Activated naive CD4-positive, alpha-beta T cell treated with anti-CD3 and anti-CD28 coated beads, Interleukin-2, amount 10 ng/mL, durations not matched to agents 7 days and 5 days (primary cell): ENCODE measurements around the gene PNMA6E.

Experiments
- CTCF ChIA-PET: fragments of 350-600 bp; sonication (Branson Sonifier 250); formaldehyde crosslinking; loops from one replicate; lab custom pipeline; 2021; ENCODE audit warnings: antibody characterized with exemption; lab: Charles Lee
- DNase-seq: peaks from one replicate; pipeline ENCODE4 v3.0.0-alpha.2; 2020
- H3K27ac Mint-ChIP-seq: one replicate; pipeline ENCODE4 v1.8.0; 2021; ENCODE audit warnings: mild to moderate bottlenecking, moderate library complexity, mixed read lengths
- H3K27me3 Mint-ChIP-seq: one replicate; pipeline ENCODE4 v1.8.0; 2021; ENCODE audit warnings: mild to moderate bottlenecking, mixed read lengths
- H3K36me3 Mint-ChIP-seq: one replicate; pipeline ENCODE4 v1.8.0; 2021; ENCODE audit warnings: mixed read lengths
- H3K4me1 Mint-ChIP-seq: one replicate; pipeline ENCODE4 v1.8.0; 2021; ENCODE audit warnings: mixed read lengths
- H3K4me3 Mint-ChIP-seq: one replicate; pipeline ENCODE4 v1.8.0; 2021; ENCODE audit warnings: mild to moderate bottlenecking, moderate library complexity, mixed read lengths
- H3K9me3 Mint-ChIP-seq: one replicate; pipeline ENCODE4 v1.8.0; 2021; ENCODE audit warnings: mixed read lengths

The PNMA6E gene

DNA sequence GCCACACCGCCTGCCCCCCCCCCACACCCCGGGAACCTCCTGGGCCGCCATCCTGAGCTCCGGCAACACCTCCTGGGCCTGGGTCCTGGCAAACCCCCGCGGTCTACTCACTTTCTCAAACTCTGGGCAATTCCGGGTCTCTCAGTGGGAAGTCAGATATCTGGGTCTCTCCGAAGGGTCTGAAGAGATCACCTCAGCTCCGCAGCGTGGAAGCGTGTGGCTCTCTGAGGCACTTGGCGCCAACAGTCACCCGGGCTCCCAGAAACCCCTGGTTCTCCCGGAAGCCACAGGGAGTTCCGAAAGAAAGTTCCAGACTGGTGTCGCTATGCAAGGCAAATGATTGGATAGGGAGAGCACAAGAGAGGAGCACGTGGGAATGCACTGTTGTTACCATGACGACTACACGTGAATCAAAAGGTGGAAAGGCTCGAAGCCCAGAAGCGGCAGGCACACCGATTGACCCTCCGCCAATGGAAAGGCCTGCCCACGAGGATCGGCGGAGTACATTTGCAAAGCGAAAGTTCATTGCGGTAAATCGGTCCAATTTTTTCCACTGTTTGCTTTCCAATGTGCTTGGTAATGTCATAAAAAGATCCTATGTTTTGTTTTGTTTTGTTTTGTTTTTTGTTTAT, at the start of gene PNMA6E:
Gene PNMA6E, minus strand, starts transcription at position 218 of the 632 bp plus-strand sequence. CDS start 2,501 bp downstream, outside the sequence.
- CTCF ChIA-PET, result no interaction called here

GRCh38 chrX:153450949-153451277, 49.8 kb upstream of the PNMA6E start:
- Mint-ChIP-seq H3K27ac (peak overlapping the region; percentile 14), H3K36me3 (no peaks in the 10 kb centered on the region), H3K4me1 (no peaks in the 10 kb centered on the region), H3K27me3 (no peaks in the 10 kb centered on the region), H3K9me3 (no peaks in the 10 kb centered on the region), H3K4me3 (no peak overlapping the region)
- CTCF ChIA-PET, result no interaction called here
- DNase-seq, result no peak

More for the DNA sequence above, at the start of gene PNMA6E:
- peaks cover 14% of the 10 kb centered on the region for H3K27me3 Mint-ChIP-seq
- no peaks in the 10 kb centered on the region for H3K36me3 Mint-ChIP-seq
- H3K27ac Mint-ChIP-seq, result no peak within 1 kb of the TSS
- no peaks in the 10 kb centered on the region for H3K9me3 Mint-ChIP-seq
- DNase-seq, result no peak
- peaks cover 2% of the 10 kb centered on the region for H3K4me1 Mint-ChIP-seq
- H3K4me3 Mint-ChIP-seq, result no peak within 1 kb of the TSS

DNA sequence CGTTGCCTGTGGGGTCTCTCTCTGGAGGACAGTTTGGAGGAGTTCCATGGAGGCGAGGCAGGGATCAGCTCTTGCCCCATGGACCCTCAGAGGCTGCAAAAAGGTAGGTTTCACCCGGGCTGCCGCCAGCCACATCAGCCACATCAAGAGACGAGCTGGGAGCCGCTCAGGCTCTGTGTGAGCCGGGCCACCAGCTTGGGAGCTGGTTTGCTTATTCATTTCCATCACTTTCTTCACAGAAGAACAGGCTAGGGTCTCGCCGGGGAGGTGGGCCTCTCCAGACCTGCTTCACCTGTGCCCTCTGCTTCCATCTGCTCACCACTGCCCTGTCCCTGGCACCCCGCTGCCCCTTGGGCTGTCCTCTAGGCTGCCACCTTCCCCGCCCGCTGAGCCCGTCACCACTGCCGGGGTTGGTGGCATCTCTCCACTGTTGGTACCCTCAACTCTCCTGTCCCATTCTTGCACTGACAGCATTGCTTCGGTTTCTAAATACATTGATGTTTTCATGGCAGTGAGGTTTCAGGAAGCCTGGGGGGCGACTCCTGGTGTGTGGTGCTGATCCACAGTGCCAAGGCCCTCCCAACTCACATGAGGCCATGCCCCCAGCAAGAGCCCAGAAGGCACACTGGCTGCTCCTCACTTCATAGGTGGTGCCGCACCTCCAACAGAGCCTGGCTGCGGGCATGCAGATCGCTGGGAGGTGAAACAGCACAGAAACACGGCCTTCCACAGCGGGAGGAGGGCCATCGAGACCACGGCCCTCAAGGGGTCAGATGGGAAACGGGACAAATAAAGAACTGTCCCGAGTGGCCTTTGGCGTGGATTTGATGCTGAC, 49.2 kb upstream of the PNMA6E start:
- CTCF ChIA-PET, result no interaction called here
- H3K4me1 Mint-ChIP-seq, result no peaks in the 10 kb centered on the region
- no peak overlapping the region for H3K27ac Mint-ChIP-seq
- H3K36me3 Mint-ChIP-seq, result no peaks in the 10 kb centered on the region
- H3K27me3 Mint-ChIP-seq, result no peaks in the 10 kb centered on the region
- H3K9me3 Mint-ChIP-seq, result no peaks in the 10 kb centered on the region
- no peak overlapping the region for H3K4me3 Mint-ChIP-seq
- no peak for DNase-seq

- DNase-seq, result no peak
- no peak overlapping the region for H3K4me3 Mint-ChIP-seq
- CTCF ChIA-PET, result no interaction called here
- no peaks in the 10 kb centered on the region for H3K27me3 Mint-ChIP-seq
- no peaks in the 10 kb centered on the region for H3K4me1 Mint-ChIP-seq
- H3K27ac Mint-ChIP-seq, result no peak overlapping the region
- no peaks in the 10 kb centered on the region for H3K9me3 Mint-ChIP-seq
- H3K36me3 Mint-ChIP-seq, result no peaks in the 10 kb centered on the region
Measured at GRCh38 chrX:153449368-153450113, 48.4 kb upstream of the PNMA6E start.

DNA sequence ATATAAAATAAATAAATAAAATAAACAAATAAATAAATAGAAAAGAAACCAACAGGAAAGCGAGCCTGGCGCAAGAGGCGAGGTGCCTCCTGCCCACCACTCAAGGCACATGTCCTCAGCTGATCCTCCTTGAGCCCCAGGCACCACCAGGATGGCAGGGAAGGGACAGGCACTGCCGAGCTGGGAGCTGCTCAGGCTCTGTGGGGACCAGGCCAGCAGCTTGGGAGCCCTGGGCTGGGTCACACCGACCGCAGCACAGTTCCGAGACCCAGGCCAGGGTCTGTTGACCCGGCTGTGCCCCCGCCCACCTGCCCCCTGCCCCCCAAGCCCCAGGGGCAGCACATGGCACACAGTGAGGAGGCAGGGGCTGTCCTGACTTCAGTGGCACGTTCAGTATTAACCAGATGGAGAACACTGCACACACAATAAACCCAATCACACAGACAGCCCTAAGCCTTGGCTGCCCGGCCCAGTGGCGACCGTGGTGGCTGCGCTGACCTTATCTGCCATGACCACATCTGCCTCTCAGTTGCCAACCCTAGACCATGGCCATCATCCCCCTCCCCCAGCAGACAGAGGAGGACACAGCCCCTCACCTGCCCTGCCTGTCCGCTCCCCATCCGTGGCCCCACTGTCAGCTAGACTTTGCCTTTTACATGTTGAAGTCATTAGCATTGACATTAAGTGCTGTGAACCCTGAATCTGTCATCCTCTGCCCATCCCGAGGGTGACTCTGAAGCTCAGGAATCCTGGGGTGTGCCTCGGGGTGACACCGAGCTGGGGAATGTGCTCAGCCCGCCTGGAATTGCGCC, 47.6 kb upstream of the PNMA6E start:
- no peak overlapping the region for H3K27ac Mint-ChIP-seq
- CTCF ChIA-PET, result no interaction called here
- no peak for DNase-seq
- no peaks in the 10 kb centered on the region for H3K27me3 Mint-ChIP-seq
- H3K4me3 Mint-ChIP-seq, result no peak overlapping the region
- H3K9me3 Mint-ChIP-seq, result no peaks in the 10 kb centered on the region
- H3K36me3 Mint-ChIP-seq, result no peaks in the 10 kb centered on the region
- no peaks in the 10 kb centered on the region for H3K4me1 Mint-ChIP-seq

- Mint-ChIP-seq H3K4me3 (no peak overlapping the region), H3K27ac (no peak overlapping the region), H3K36me3 (no peaks in the 10 kb centered on the region), H3K4me1 (no peaks in the 10 kb centered on the region), H3K27me3 (no peaks in the 10 kb centered on the region), H3K9me3 (no peaks in the 10 kb centered on the region)
- CTCF ChIA-PET, result no interaction called here
- DNase-seq, result no peak
Measured at GRCh38 chrX:153447581-153447960, 46.4 kb upstream of the PNMA6E start.

- Mint-ChIP-seq H3K36me3 (no peaks in the 10 kb centered on the region), H3K4me3 (no peak overlapping the region), H3K4me1 (no peaks in the 10 kb centered on the region), H3K27me3 (no peaks in the 10 kb centered on the region), H3K9me3 (no peaks in the 10 kb centered on the region), H3K27ac (no peak overlapping the region)
- no peak for DNase-seq
- CTCF ChIA-PET, result no interaction called here
Measured at GRCh38 chrX:153446950-153447580, 45.9 kb upstream of the PNMA6E start.

DNA sequence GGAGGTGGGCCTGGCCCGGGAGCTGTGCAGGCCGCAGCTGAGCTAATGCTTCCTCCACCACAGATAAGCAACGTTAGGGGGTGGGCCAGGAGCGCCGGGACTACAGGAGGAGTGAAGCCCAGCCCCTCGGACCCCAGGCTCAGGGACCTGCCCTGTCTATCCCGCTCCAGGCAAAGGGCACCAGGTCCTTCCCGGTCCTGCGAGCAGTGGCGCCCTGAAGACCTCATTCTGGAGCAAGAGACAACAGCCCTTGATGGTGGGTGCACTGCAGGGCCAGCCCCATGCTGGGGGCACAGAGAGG, 45.4 kb upstream of the PNMA6E start:
- DNase-seq, result no peak
- CTCF ChIA-PET, result no interaction called here
- Mint-ChIP-seq H3K27me3 (no peaks in the 10 kb centered on the region), H3K9me3 (no peaks in the 10 kb centered on the region), H3K36me3 (no peaks in the 10 kb centered on the region), H3K27ac (no peak overlapping the region), H3K4me1 (no peaks in the 10 kb centered on the region), H3K4me3 (no peak overlapping the region)

- CTCF ChIA-PET, result no interaction called here
- DNase-seq, result no peak
- H3K27ac Mint-ChIP-seq, result peak within 1 kb of the TSS; percentile 58
- no peaks in the 10 kb centered on the region for H3K4me1 Mint-ChIP-seq
- no peaks in the 10 kb centered on the region for H3K36me3 Mint-ChIP-seq
- no peaks in the 10 kb centered on the region for H3K27me3 Mint-ChIP-seq
- no peak within 1 kb of the TSS for H3K4me3 Mint-ChIP-seq
- no peaks in the 10 kb centered on the region for H3K9me3 Mint-ChIP-seq
Measured at GRCh38 chrX:153445856-153446635, 44.9 kb upstream of the PNMA6E start, which contains the start of gene TREX2. Gene TREX2, minus strand, starts transcription at chrX:153446056. Its CDS starts 626 bp downstream, at chrX:153445430.

- no peak for DNase-seq
- no peak overlapping the region for H3K27ac Mint-ChIP-seq
- H3K9me3 Mint-ChIP-seq, result no peaks in the 10 kb centered on the region
- CTCF ChIA-PET, result no interaction called here
- peaks cover 4% of the 10 kb centered on the region for H3K27me3 Mint-ChIP-seq
- no peak overlapping the region for H3K4me3 Mint-ChIP-seq
- no peaks in the 10 kb centered on the region for H3K36me3 Mint-ChIP-seq
- H3K4me1 Mint-ChIP-seq, result no peaks in the 10 kb centered on the region
Measured at GRCh38 chrX:153445106-153445855, 44.1 kb upstream of the PNMA6E start.

- Mint-ChIP-seq H3K9me3 (no peaks in the 10 kb centered on the region), H3K27me3 (peaks cover 12% of the 10 kb centered on the region), H3K4me1 (no peaks in the 10 kb centered on the region), H3K27ac (no peak overlapping the region), H3K4me3 (no peak overlapping the region), H3K36me3 (no peaks in the 10 kb centered on the region)
- DNase-seq, result no peak
- CTCF ChIA-PET, result no interaction called here
Measured at GRCh38 chrX:153444333-153445011, 43.3 kb upstream of the PNMA6E start.

DNA sequence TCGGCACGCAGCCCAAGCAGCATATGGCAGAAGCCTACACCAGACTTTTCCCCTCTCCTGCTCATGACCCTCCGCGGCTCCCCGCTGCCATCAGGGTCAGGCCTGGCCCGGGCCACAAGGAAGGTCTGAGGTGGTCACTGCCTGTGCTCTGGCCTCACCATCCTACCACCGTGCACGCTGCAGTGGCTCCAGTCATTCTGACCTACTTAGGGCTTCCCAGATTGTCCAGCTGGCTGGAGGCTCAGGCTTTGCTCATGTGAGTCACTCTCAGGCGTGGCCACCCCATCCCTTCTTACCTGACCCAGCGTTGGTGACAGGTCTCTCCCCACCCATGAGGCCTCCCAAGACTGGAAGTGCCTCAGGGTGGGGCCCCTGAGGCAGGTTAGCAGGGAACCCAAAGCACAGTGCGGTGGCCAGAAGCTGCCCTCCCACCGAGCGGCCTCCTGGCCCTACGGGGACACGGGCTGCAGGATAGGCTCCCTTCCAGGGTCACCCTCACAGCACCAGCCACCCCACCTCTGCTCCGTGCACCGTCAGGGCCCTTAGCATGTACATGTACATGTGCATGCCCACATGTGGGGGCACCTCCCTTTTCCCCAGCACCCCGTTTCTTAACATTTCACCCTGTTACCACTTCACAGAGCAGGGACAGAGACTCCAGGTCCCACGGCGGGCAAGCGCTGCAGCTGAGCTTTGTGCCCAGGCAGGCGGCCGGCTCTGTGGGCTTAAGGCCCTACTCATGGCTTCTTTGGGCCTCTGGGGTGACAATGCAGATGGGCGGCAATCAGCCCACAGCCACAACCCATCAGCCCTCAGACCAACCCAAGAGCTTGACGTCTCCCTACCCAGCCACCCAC, 42.6 kb upstream of the PNMA6E start:
- CTCF ChIA-PET, result no interaction called here
- Mint-ChIP-seq H3K27ac (no peak overlapping the region), H3K4me1 (no peaks in the 10 kb centered on the region), H3K4me3 (no peak overlapping the region), H3K36me3 (no peaks in the 10 kb centered on the region), H3K27me3 (peaks cover 18% of the 10 kb centered on the region), H3K9me3 (no peaks in the 10 kb centered on the region)
- no peak for DNase-seq
